Gastrocnemius medialis (tissue), 4 donors: ENCODE data around the gene RBMS3.

Experiments used
- CTCF ChIP-seq, 5 experiments: fragments of 450-650 bp in 3 of 5; fragments of 200-600 bp in 2 of 5; sonication (generic) in 2 of 5; IDR thresholded peaks in 4 of 5; conservative IDR thresholded peaks in 1 of 5; 1 replicate in 4 of 5; 2 replicates in 1 of 5; pipeline ENCODE4 v1.5.1; 2016 to 2019; ENCODE audit warnings: antibody characterized with exemption in 5 of 5, mild to moderate bottlenecking in 3 of 5, moderate library complexity in 3 of 5
- POLR2A ChIP-seq, 2 donors: fragments of 450-650 bp; IDR thresholded peaks; one replicate each; pipeline ENCODE4 v1.6.1; 2017; ENCODE audit warnings: antibody characterized with exemption in 2 of 2, mild to moderate bottlenecking in 2 of 2, moderate library complexity in 2 of 2

- no peak for TF ChIP-seq CTCF (IDR thresholded peaks at IDR 0.05 in 4 of 5, conservative IDR thresholded peaks at IDR 0.05 in 1 of 5)
- no peak for TF ChIP-seq POLR2A (IDR thresholded peaks at IDR 0.05)
Measured at GRCh38 chr3:29614954-29615353, 334.1 kb downstream of the RBMS3 start.
